ENCODE measurements around the gene ADGRD1.

The ADGRD1 gene

GRCh38 chr12:131020326-131021153, 66.8 kb downstream of the ADGRD1 start:
- no peak for DNase-seq

GRCh38 chr12:131021154-131021541, 67.4 kb downstream of the ADGRD1 start:
- DNase-seq: peak in 1 of 56 donors; percentile 6

- no peak for DNase-seq
These were observed 70.3 kb downstream of the ADGRD1 start for GRCh38 chr12:131024026-131024425.

GRCh38 chr12:131024721-131025120, 71.0 kb downstream of the ADGRD1 start:
- DNase-seq: peak in 1 of 56 donors; percentile 1

- peak in 21 of 56 donors; percentile 5 to 68 (median 28) for DNase-seq
These were observed 71.5 kb downstream of the ADGRD1 start for GRCh38 chr12:131025234-131025633.

GRCh38 chr12:131025939-131026702, 72.4 kb downstream of the ADGRD1 start:
- no peak for DNase-seq

GRCh38 chr12:131026754-131027153, 73.0 kb downstream of the ADGRD1 start:
- DNase-seq: no peak

- DNase-seq: peak in 2 of 56 donors; percentile 4 to 17
These were observed 73.6 kb downstream of the ADGRD1 start for GRCh38 chr12:131027264-131027663.

DNA sequence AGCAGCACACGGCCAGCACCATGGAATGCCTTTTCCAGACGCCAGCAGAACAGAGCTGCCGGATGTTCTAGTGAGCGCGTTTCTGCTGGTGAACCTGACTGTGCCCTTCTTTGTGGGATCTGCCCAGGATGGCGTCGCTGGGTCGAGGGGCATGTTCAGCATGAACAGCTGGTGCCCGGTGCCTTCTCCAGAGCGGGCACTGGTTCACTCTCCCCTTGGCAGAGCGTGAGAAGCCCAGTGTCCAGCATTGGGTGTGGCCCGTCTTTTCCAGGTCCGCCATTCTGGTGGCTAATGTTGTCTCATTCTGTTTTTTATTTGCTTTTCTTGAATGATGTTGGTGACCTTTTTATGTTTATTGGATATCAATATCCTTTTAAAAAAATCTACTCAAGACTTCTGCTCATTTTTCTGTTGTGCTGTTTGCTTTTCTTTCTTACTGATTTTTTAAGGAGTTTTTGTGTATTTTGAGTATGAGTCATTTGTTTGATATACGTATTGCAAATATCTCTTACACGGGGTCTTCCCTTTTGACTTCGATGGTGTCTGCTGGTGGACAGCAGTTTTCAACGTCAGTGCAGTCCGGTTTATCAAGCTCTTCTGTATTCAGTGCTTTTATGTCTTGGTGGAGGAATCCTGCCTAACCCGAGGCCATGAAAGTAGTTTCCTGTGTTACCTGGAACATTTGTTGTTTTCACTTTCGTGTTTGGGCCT, 74.3 kb downstream of the ADGRD1 start:
- DNase-seq: no peak

- DNase-seq: no peak
These were observed 75.1 kb downstream of the ADGRD1 start for GRCh38 chr12:131028587-131029338.

DNA sequence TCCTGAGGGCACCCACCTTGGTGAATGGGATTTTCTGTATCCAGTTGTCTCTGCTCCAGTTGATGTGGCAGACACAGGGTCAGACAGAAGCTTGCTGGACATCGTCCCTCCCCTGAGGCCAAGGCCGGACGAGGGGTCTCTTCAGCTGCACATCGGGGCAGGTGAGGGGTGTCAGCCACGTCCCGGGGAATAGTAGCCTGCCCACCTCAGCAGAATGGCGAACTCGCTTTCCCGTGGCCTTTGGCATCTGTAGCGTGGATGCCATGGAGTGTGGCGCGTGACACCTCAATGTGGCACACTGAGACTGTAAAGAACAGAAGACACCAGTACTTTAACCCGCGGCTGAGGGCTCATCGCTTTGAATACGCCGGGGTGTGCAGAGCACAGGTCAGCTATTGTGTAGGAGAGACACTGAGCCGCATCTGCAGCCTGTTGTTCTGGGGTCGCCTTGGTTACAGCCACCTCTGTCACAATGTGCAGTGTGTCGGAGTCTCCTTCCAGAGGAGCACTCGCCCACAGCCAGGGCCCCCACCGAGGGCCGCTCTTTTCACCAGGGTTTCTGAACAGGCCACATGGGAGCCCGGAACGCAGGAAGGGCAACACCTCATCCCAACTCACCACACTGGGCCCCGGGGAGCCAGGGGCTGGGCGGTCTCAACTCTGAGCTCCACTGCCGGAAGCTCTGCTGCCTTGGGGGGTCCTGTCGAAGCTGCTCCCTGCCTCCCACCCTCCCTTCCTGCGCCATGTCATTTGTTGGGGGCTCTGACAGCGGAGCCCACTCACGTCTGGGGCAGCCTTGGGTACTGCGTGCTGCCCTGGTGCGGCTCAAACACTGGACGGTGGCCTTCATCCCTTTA, 77.0 kb downstream of the ADGRD1 start:
- no peak for DNase-seq

DNA sequence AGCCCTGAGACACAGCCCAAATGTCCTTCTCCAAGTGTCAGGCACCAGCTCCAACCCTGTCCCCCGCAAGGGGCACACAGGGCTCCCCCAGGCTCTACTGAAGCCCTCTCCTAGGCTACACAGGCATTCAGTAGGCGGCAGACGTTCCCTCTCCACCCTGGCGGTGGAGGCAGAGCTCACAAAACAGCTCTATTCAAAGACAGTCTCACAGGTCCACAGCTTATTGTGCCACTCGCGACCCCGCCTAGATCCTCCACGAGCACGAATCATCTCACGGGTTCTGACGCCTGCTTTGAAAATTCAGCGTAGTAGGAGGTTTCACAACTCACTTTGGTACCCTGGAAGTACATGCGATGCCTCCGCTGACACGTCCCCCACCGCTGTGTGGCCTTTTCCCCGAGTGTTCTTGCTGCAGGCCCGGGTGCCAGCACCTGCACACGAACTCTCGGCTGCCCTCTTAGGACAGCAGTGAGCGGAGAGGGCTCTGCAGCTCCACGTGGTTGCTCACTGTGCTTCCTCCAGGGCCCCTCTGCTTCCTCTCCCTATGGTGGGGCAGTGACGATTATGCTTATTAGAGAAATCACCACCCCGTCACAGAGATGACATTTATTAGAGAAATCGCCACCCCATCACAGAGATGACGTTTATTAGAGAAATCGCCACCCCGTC, 78.5 kb downstream of the ADGRD1 start:
- DNase-seq: no peak

GRCh38 chr12:131033486-131033885, 79.8 kb downstream of the ADGRD1 start:
- no peak for DNase-seq

- DNase-seq: no peak
These were observed 80.3 kb downstream of the ADGRD1 start for GRCh38 chr12:131033886-131034482.

- no peak for DNase-seq
These were observed 81.0 kb downstream of the ADGRD1 start for GRCh38 chr12:131034631-131035244.

GRCh38 chr12:131035245-131035681, 81.6 kb downstream of the ADGRD1 start:
- DNase-seq: peak in 7 of 56 donors; percentile 2 to 38 (median 18)

GRCh38 chr12:131038159-131038558, 84.5 kb downstream of the ADGRD1 start:
- no peak for DNase-seq

Data from nucleus accumbens (tissue), 56 donors.